ENCODE data around the gene KLHL29. TPM values are rescaled to one million over a fixed set of nuclear protein-coding genes. Genes with fewer than 3 reads are reported as not detected.

The KLHL29 gene
- total RNA-seq, 1 experiment from 2014 or later: 3.4 TPM

- Histone ChIP-seq H3F3A (ENCODE audit: insufficient read depth, low read depth) (no peaks in the 10 kb centered on the region), H3K27me3 (ENCODE audit: insufficient read depth, low read depth) (no peaks in the 10 kb centered on the region), H3K4me3 (no peak overlapping the region), H3K9me3 (ENCODE audit: insufficient read depth, low read depth) (no peaks in the 10 kb centered on the region), H3K79me2 (ENCODE audit: low read depth) (no peaks in the 10 kb centered on the region), H3K4me1 (replicated peaks; ENCODE audit: insufficient read depth) (no peaks in the 10 kb centered on the region), H3K9me2 (ENCODE audit: insufficient read depth) (no peaks in the 10 kb centered on the region), H2AFZ (no peak overlapping the region), H3K36me3 (ENCODE audit: low read depth) (no peaks in the 10 kb centered on the region), H3K27ac (no peak overlapping the region), H4K20me1 (ENCODE audit: insufficient read depth) (no peaks in the 10 kb centered on the region), H3K4me2 (no peak overlapping the region)
- ChIA-PET POLR2A (ENCODE audit: unreplicated experiment) (no interaction called here), CTCF (no interaction called here)
- TF ChIP-seq CTCF (conservative IDR thresholded peaks at IDR 0.05) (no peak), EZH2 (IDR thresholded peaks at IDR 0.05; ENCODE audit: low read depth) (no peak)
- intact Hi-C loops (cut with micrococcal nuclease; ENCODE audit: unreplicated experiment): no loop called here
- no TSS peak for BruUV-seq (replicated peaks)
- DNase-seq: no peak
These were observed 250.7 kb downstream of the KLHL29 start for GRCh38 chr2:23635442-23636340.

GRCh38 chr2:23636426-23636825, 251.4 kb downstream of the KLHL29 start:
- BruUV-seq (replicated peaks): no TSS peak
- Histone ChIP-seq H3K4me3 (no peak overlapping the region), H3K79me2 (ENCODE audit: low read depth) (no peaks in the 10 kb centered on the region), H3K4me2 (no peak overlapping the region), H3K9me3 (ENCODE audit: insufficient read depth, low read depth) (no peaks in the 10 kb centered on the region), H3K27me3 (ENCODE audit: insufficient read depth, low read depth) (no peaks in the 10 kb centered on the region), H3K36me3 (ENCODE audit: low read depth) (no peaks in the 10 kb centered on the region), H4K20me1 (ENCODE audit: insufficient read depth) (no peaks in the 10 kb centered on the region), H3K4me1 (replicated peaks; ENCODE audit: insufficient read depth) (no peaks in the 10 kb centered on the region), H3F3A (ENCODE audit: insufficient read depth, low read depth) (no peaks in the 10 kb centered on the region), H3K9me2 (ENCODE audit: insufficient read depth) (no peaks in the 10 kb centered on the region), H2AFZ (no peak overlapping the region), H3K27ac (no peak overlapping the region)
- ChIA-PET POLR2A (ENCODE audit: unreplicated experiment) (no interaction called here), CTCF (no interaction called here)
- DNase-seq: no peak
- intact Hi-C loops (cut with micrococcal nuclease; ENCODE audit: unreplicated experiment): no loop called here
- TF ChIP-seq EZH2 (IDR thresholded peaks at IDR 0.05; ENCODE audit: low read depth): no peak
- TF ChIP-seq CTCF (conservative IDR thresholded peaks at IDR 0.05): no peak

- ChIA-PET CTCF (no interaction called here), POLR2A (ENCODE audit: unreplicated experiment) (no interaction called here)
- intact Hi-C loops (cut with micrococcal nuclease; ENCODE audit: unreplicated experiment): no loop called here
- Histone ChIP-seq H3K4me2 (no peak overlapping the region), H3F3A (ENCODE audit: insufficient read depth, low read depth) (no peaks in the 10 kb centered on the region), H3K9me2 (ENCODE audit: insufficient read depth) (no peaks in the 10 kb centered on the region), H3K79me2 (ENCODE audit: low read depth) (no peaks in the 10 kb centered on the region), H3K9me3 (ENCODE audit: insufficient read depth, low read depth) (no peaks in the 10 kb centered on the region), H3K36me3 (ENCODE audit: low read depth) (no peaks in the 10 kb centered on the region), H3K4me1 (replicated peaks; ENCODE audit: insufficient read depth) (no peaks in the 10 kb centered on the region), H3K4me3 (no peak overlapping the region), H2AFZ (no peak overlapping the region), H3K27ac (no peak overlapping the region), H3K27me3 (ENCODE audit: insufficient read depth, low read depth) (no peaks in the 10 kb centered on the region), H4K20me1 (ENCODE audit: insufficient read depth) (no peaks in the 10 kb centered on the region)
- no TSS peak for BruUV-seq (replicated peaks)
- TF ChIP-seq CTCF (conservative IDR thresholded peaks at IDR 0.05): no peak
- TF ChIP-seq EZH2 (IDR thresholded peaks at IDR 0.05; ENCODE audit: low read depth): no peak
- DNase-seq: no peak
These were observed 252.2 kb downstream of the KLHL29 start for GRCh38 chr2:23637011-23637778.
